GM21515 (cell line): ENCODE measurements around the gene SCNN1A.
A peak's percentile ranks its signal among the peaks of the same experiment; 100 is the strongest.

Source experiments
- ATAC-seq: cut with Tn5 transposase; IDR thresholded peaks from one replicate; pipeline ENCODE4 v1.9.1; 2021; ENCODE audit not compliant: unreplicated experiment

SCNN1A gene

GRCh38 chr12:6375269-6376078 is at the start of gene SCNN1A:
SCNN1A (minus strand) TSS chr12:6375563; CDS start chr12:6374783, 780 bp downstream.
- ATAC-seq: no peak

GRCh38 chr12:6424866-6425265 is 49.5 kb upstream of the SCNN1A start:
- no peak for ATAC-seq

GRCh38 chr12:6424008-6424347 is 48.6 kb upstream of the SCNN1A start:
- ATAC-seq: no peak

- ATAC-seq: peak; percentile 48
These were observed 48.1 kb upstream of the SCNN1A start for GRCh38 chr12:6423267-6424007.

GRCh38 chr12:6420364-6420763 is 45.0 kb upstream of the SCNN1A start:
- ATAC-seq: no peak

- ATAC-seq: no peak
These were observed 43.4 kb upstream of the SCNN1A start for GRCh38 chr12:6418796-6419195.

GRCh38 chr12:6416596-6416995 is 41.2 kb upstream of the SCNN1A start:
- no peak for ATAC-seq

GRCh38 chr12:6407236-6407954 is 32.0 kb upstream of the SCNN1A start:
- no peak for ATAC-seq

GRCh38 chr12:6405963-6406362 is 30.6 kb upstream of the SCNN1A start:
- ATAC-seq: no peak

- ATAC-seq: no peak
These were observed 29.0 kb upstream of the SCNN1A start for GRCh38 chr12:6404390-6404789.

GRCh38 chr12:6399884-6400644 is 24.7 kb upstream of the SCNN1A start:
- ATAC-seq: no peak

GRCh38 chr12:6396031-6396430 is 20.7 kb upstream of the SCNN1A start:
- ATAC-seq: no peak

- no peak for ATAC-seq
These were observed 19.0 kb upstream of the SCNN1A start for GRCh38 chr12:6394398-6394797.

GRCh38 chr12:6393109-6393508 is 17.7 kb upstream of the SCNN1A start:
- ATAC-seq: no peak

GRCh38 chr12:6392504-6392903 is 17.1 kb upstream of the SCNN1A start:
- ATAC-seq: no peak

GRCh38 chr12:6391013-6391412 is 15.7 kb upstream of the SCNN1A start:
- no peak for ATAC-seq

GRCh38 chr12:6390084-6390799 is 14.9 kb upstream of the SCNN1A start:
- ATAC-seq: no peak

- no peak for ATAC-seq
These were observed 12.2 kb upstream of the SCNN1A start for GRCh38 chr12:6387541-6387940.

- no peak for ATAC-seq
These were observed 11.1 kb upstream of the SCNN1A start for GRCh38 chr12:6386491-6386890.

- ATAC-seq: no peak
These were observed 10.7 kb upstream of the SCNN1A start for GRCh38 chr12:6386038-6386437.
